ENCODE data around the gene CRNKL1.

The CRNKL1 gene

DNA sequence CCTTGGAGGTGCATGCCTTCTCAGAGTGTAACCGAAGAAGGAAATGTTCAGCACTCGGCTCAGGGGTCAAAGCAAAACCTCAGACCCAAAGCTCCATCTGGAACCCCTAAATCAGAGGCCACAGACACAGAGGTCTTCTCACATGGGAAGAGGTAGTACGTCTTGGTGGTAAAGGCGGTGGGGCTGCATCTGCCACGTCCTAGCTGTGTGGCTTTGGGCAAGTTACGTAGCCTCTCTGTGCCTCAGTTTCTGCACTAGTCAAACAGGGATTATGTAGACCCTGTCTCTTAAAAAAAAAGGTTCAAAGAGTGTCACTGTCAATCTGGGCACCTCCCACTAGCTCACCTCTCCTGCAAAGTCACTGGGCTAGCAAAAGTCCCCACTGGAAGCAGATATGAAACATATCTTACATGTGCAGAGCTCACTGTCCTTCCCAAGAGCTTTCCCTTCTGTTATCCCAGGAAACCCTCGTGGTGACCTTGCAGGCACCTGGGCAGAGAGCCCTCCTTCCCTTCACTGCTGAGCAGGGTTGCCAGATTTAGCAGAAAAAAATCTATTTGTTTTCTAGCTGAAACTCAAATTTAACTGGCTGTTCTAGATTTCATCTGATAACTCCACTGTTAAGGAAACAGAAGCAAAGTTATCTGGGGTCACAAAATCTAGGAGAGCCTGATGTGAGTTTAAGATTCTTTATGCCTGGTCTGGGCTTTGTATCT lies 53.1 kb downstream of the CRNKL1 start:
- WGBS (ENCODE audit: extremely low coverage, insufficient coverage, insufficient read length): no CpG with 5 or more reads among the region's 7 CpGs

DNA sequence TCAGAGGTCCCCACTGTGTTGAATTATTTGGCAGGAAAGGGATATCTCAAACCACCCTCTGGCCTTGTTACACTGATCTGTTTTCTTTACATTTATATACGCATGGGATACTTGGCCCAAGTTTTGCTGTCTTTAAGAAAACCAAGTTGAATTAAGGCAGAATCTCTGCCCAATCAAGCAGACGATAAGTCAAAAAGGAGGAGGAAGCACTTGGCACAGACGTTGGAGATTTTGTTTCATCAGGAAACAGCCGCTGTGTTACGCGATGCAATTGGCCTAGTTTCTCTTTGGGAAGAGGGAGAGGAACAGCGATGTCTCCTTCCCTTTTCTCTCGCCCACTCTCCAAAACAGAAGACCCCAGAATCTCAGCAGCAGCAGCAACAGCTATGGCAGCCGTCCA lies 55.3 kb downstream of the CRNKL1 start:
- Histone ChIP-seq H2BK5ac (ENCODE audit: low read depth, low read length, poor library complexity) (no peak overlapping the region), H3K23ac (ENCODE audit: low read length) (no peak overlapping the region), H4K12ac (ENCODE audit: low read depth, low read length) (no peak overlapping the region), H3K14ac (ENCODE audit: low read length) (no peak overlapping the region), H3K9me3 (ENCODE audit: insufficient read depth, low read depth, low read length) (no peaks in the 10 kb centered on the region), H4K8ac (ENCODE audit: low read depth, low read length) (no peak overlapping the region), H3K4ac (ENCODE audit: low read depth, low read length) (no peak overlapping the region), H4K91ac (ENCODE audit: low read depth, low read length) (peak overlapping the region; percentile 77), H2BK12ac (ENCODE audit: low read length) (no peak overlapping the region), H3K4me1 (ENCODE audit: control insufficient read depth in 1 of 2, insufficient read depth in 2 of 2, low read length in 2 of 2) (peaks cover 23 to 25% of the 10 kb centered on the region in 2 experiments), H3K4me3 (ENCODE audit: low read depth, low read length) (no peak overlapping the region), H3K9ac (ENCODE audit: low read length) (no peak overlapping the region), H3K18ac (ENCODE audit: low read length) (peak overlapping the region; percentile 33), H3K79me2 (ENCODE audit: control insufficient read depth, insufficient read depth, low read length, poor library complexity) (peaks cover 3% of the 10 kb centered on the region), H3K79me1 (ENCODE audit: low read length) (peaks cover 24% of the 10 kb centered on the region), H3K4me2 (ENCODE audit: low read length) (no peak overlapping the region), H3K27me3 (ENCODE audit: insufficient read depth, low read length) (no peaks in the 10 kb centered on the region), H3K27ac (ENCODE audit: low read depth, low read length) (no peak overlapping the region), H2AFZ (ENCODE audit: insufficient read depth, low read length, poor library complexity) (no peak overlapping the region), H3K36me3 (ENCODE audit: control insufficient read depth in 1 of 2, insufficient read depth in 2 of 2, low read length in 2 of 2) (peaks cover 25 to 33% of the 10 kb centered on the region in 2 experiments), H2BK120ac (ENCODE audit: insufficient read depth, low read length, poor library complexity) (peak overlapping the region; percentile 64), H2AK5ac (ENCODE audit: low read length) (peak overlapping the region; percentile 39)
- WGBS (ENCODE audit: extremely low coverage, insufficient coverage, insufficient read length): no CpG with 5 or more reads among the region's 9 CpGs
- DNase-seq: no peak

More for the DNA sequence above, 53.1 kb downstream of the CRNKL1 start:
- Histone ChIP-seq H4K12ac (ENCODE audit: low read depth, low read length) (no peak overlapping the region), H3K4me1 (ENCODE audit: control insufficient read depth in 1 of 2, insufficient read depth in 2 of 2, low read length in 2 of 2) (peaks cover 15 to 17% of the 10 kb centered on the region in 2 experiments), H2AFZ (ENCODE audit: insufficient read depth, low read length, poor library complexity) (no peak overlapping the region), H3K27ac (ENCODE audit: low read depth, low read length) (no peak overlapping the region), H3K79me1 (ENCODE audit: low read length) (peaks cover 14% of the 10 kb centered on the region), H3K18ac (ENCODE audit: low read length) (no peak overlapping the region), H4K91ac (ENCODE audit: low read depth, low read length) (peak overlapping the region; percentile 12), H3K4me2 (ENCODE audit: low read length) (no peak overlapping the region), H3K9me3 (ENCODE audit: insufficient read depth, low read depth, low read length) (no peaks in the 10 kb centered on the region), H2BK12ac (ENCODE audit: low read length) (no peak overlapping the region), H3K4me3 (ENCODE audit: low read depth, low read length) (no peak overlapping the region), H2BK5ac (ENCODE audit: low read depth, low read length, poor library complexity) (no peak overlapping the region), H3K4ac (ENCODE audit: low read depth, low read length) (no peak overlapping the region), H3K14ac (ENCODE audit: low read length) (no peak overlapping the region), H3K23ac (ENCODE audit: low read length) (no peak overlapping the region), H3K9ac (ENCODE audit: low read length) (no peak overlapping the region), H2AK5ac (ENCODE audit: low read length) (no peak overlapping the region), H2BK120ac (ENCODE audit: insufficient read depth, low read length, poor library complexity) (no peak overlapping the region), H3K27me3 (ENCODE audit: insufficient read depth, low read length) (no peaks in the 10 kb centered on the region), H3K36me3 (ENCODE audit: control insufficient read depth in 1 of 2, insufficient read depth in 2 of 2, low read length in 2 of 2) (peaks cover 27 to 40% of the 10 kb centered on the region in 2 experiments), H4K8ac (ENCODE audit: low read depth, low read length) (peak overlapping the region; percentile 22), H3K79me2 (ENCODE audit: control insufficient read depth, insufficient read depth, low read length, poor library complexity) (peaks cover 1% of the 10 kb centered on the region)
- DNase-seq: no peak

DNA sequence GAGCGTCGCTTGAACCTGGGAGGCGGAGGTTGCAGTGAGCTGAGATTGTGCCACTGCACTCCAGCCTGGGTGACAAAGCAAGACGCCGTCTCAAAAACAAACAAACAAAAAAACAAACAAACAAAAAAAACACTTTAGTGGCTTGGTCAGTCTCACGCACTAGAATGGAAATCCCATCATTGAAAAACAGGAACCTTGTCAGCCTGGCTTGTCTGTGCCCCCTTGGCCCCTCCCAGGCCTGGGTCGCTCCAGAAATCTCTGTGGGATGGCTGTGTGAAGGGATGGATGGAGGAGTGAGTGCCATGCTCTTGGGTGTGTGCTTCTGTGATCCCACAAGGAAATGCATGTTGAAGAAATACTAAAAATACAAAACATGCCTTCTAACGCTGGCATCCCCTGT lies 56.0 kb downstream of the CRNKL1 start:
- WGBS (ENCODE audit: extremely low coverage, insufficient coverage, insufficient read length): no CpG with 5 or more reads among the region's 8 CpGs

GRCh38 chr20:19995220-19995863 lies 56.9 kb downstream of the CRNKL1 start:
- no CpG with 5 or more reads among the region's 5 CpGs for WGBS (ENCODE audit: extremely low coverage, insufficient coverage, insufficient read length)
- DNase-seq: peak; percentile 54 to 73
- Histone ChIP-seq H3K4me3 (ENCODE audit: low read depth, low read length) (no peak overlapping the region), H3K27ac (ENCODE audit: low read depth, low read length) (peak overlapping the region; percentile 99), H2BK120ac (ENCODE audit: insufficient read depth, low read length, poor library complexity) (peak overlapping the region; percentile 94), H3K4me2 (ENCODE audit: low read length) (no peak overlapping the region), H2BK5ac (ENCODE audit: low read depth, low read length, poor library complexity) (peak overlapping the region; percentile 99), H3K79me1 (ENCODE audit: low read length) (peaks cover 34% of the 10 kb centered on the region), H3K23ac (ENCODE audit: low read length) (no peak overlapping the region), H2BK12ac (ENCODE audit: low read length) (no peak overlapping the region), H3K27me3 (ENCODE audit: insufficient read depth, low read length) (no peaks in the 10 kb centered on the region), H4K12ac (ENCODE audit: low read depth, low read length) (no peak overlapping the region), H3K36me3 (ENCODE audit: control insufficient read depth in 1 of 2, insufficient read depth in 2 of 2, low read length in 2 of 2) (peaks cover 18 to 25% of the 10 kb centered on the region in 2 experiments), H3K18ac (ENCODE audit: low read length) (no peak overlapping the region), H3K14ac (ENCODE audit: low read length) (no peak overlapping the region), H2AFZ (ENCODE audit: insufficient read depth, low read length, poor library complexity) (no peak overlapping the region), H3K4ac (ENCODE audit: low read depth, low read length) (no peak overlapping the region), H4K8ac (ENCODE audit: low read depth, low read length) (no peak overlapping the region), H2AK5ac (ENCODE audit: low read length) (no peak overlapping the region), H3K9ac (ENCODE audit: low read length) (no peak overlapping the region), H4K91ac (ENCODE audit: low read depth, low read length) (peak overlapping the region; percentile 98), H3K9me3 (ENCODE audit: insufficient read depth, low read depth, low read length) (no peaks in the 10 kb centered on the region), H3K79me2 (ENCODE audit: control insufficient read depth, insufficient read depth, low read length, poor library complexity) (peaks cover 3% of the 10 kb centered on the region), H3K4me1 (ENCODE audit: control insufficient read depth in 1 of 2, insufficient read depth in 2 of 2, low read length in 2 of 2) (peaks cover 25 to 30% of the 10 kb centered on the region in 2 experiments)

More for the DNA sequence above, 56.0 kb downstream of the CRNKL1 start:
- no peak overlapping the region for H4K12ac ChIP-seq (ENCODE audit: low read depth, low read length)
- H4K91ac ChIP-seq (ENCODE audit: low read depth, low read length): peak overlapping the region; percentile 53
- H3K79me1 ChIP-seq (ENCODE audit: low read length): peaks cover 27% of the 10 kb centered on the region
- no peak overlapping the region for H3K4me3 ChIP-seq (ENCODE audit: low read depth, low read length)
- H2AK5ac ChIP-seq (ENCODE audit: low read length): no peak overlapping the region
- H3K9ac ChIP-seq (ENCODE audit: low read length): no peak overlapping the region
- H3K36me3 ChIP-seq (ENCODE audit: control insufficient read depth in 1 of 2, insufficient read depth in 2 of 2, low read length in 2 of 2): peaks cover 25 to 33% of the 10 kb centered on the region in 2 experiments
- H2BK5ac ChIP-seq (ENCODE audit: low read depth, low read length, poor library complexity): peak overlapping the region; percentile 14
- H3K79me2 ChIP-seq (ENCODE audit: control insufficient read depth, insufficient read depth, low read length, poor library complexity): peaks cover 3% of the 10 kb centered on the region
- H2AFZ ChIP-seq (ENCODE audit: insufficient read depth, low read length, poor library complexity): no peak overlapping the region
- H3K18ac ChIP-seq (ENCODE audit: low read length): peak overlapping the region; percentile 19
- H3K4ac ChIP-seq (ENCODE audit: low read depth, low read length): no peak overlapping the region
- peak overlapping the region; percentile 33 for H3K14ac ChIP-seq (ENCODE audit: low read length)
- no peak for DNase-seq
- no peak overlapping the region for H3K4me2 ChIP-seq (ENCODE audit: low read length)
- no peak overlapping the region for H3K23ac ChIP-seq (ENCODE audit: low read length)
- no peak overlapping the region for H4K8ac ChIP-seq (ENCODE audit: low read depth, low read length)
- H2BK120ac ChIP-seq (ENCODE audit: insufficient read depth, low read length, poor library complexity): peak overlapping the region; percentile 26
- H3K27me3 ChIP-seq (ENCODE audit: insufficient read depth, low read length): no peaks in the 10 kb centered on the region
- peak overlapping the region; percentile 38 for H2BK12ac ChIP-seq (ENCODE audit: low read length)
- H3K27ac ChIP-seq (ENCODE audit: low read depth, low read length): peak overlapping the region; percentile 4
- H3K4me1 ChIP-seq (ENCODE audit: control insufficient read depth in 1 of 2, insufficient read depth in 2 of 2, low read length in 2 of 2): peaks cover 23 to 28% of the 10 kb centered on the region in 2 experiments
- H3K9me3 ChIP-seq (ENCODE audit: insufficient read depth, low read depth, low read length): no peaks in the 10 kb centered on the region
